Neural progenitor cell (in vitro differentiated cells): ENCODE data around the gene RAD51B.

ENCODE experiments used
- CTCF ChIP-seq: fragments of 200-600 bp; sonication (generic); IDR thresholded peaks from 2 replicates; pipeline ENCODE4 v1.5.1; 2017; ENCODE audit warnings: antibody characterized with exemption, mild to moderate bottlenecking
- EZH2 ChIP-seq: fragments of 200-600 bp; sonication (generic); IDR thresholded peaks from 2 replicates; pipeline ENCODE4 v1.6.1; 2017; ENCODE audit warnings: antibody characterized with exemption, mild to moderate bottlenecking, moderate library complexity
- EZH2phosphoT487 ChIP-seq: fragments of 200-600 bp; sonication (generic); IDR thresholded peaks from 2 replicates; pipeline ENCODE4 v1.6.1; 2017; ENCODE audit warnings: antibody characterized with exemption

GRCh38 chr14:68226523-68226922 is 406.9 kb downstream of the RAD51B start:
- TF ChIP-seq CTCF (no peak), EZH2 (no peak), EZH2phosphoT487 (no peak)
